Stomach (tissue), 4 donors: Measurements from ENCODE around the gene RBMS3.

Experiments
- POLR2AphosphoS5 ChIP-seq, 3 donors: sonication (generic); formaldehyde crosslinking; IDR thresholded peaks; one replicate each; pipeline ENCODE4 v1.6.1; 2016; ENCODE audit warnings: antibody characterized with exemption in 3 of 3
- TF ChIP-seq, protein P1 (sequence below), 7 experiments: fragments of 450-650 bp in 4 of 7; fragments of 200-600 bp in 3 of 7; sonication (generic) in 3 of 7; IDR thresholded peaks; one replicate each; pipeline ENCODE4 v1.5.1; 2016 to 2019; ENCODE audit warnings: antibody characterized with exemption in 7 of 7, control low read depth in 2 of 7, mild to moderate bottlenecking in 1 of 7

- TF ChIP-seq, protein P1, sequence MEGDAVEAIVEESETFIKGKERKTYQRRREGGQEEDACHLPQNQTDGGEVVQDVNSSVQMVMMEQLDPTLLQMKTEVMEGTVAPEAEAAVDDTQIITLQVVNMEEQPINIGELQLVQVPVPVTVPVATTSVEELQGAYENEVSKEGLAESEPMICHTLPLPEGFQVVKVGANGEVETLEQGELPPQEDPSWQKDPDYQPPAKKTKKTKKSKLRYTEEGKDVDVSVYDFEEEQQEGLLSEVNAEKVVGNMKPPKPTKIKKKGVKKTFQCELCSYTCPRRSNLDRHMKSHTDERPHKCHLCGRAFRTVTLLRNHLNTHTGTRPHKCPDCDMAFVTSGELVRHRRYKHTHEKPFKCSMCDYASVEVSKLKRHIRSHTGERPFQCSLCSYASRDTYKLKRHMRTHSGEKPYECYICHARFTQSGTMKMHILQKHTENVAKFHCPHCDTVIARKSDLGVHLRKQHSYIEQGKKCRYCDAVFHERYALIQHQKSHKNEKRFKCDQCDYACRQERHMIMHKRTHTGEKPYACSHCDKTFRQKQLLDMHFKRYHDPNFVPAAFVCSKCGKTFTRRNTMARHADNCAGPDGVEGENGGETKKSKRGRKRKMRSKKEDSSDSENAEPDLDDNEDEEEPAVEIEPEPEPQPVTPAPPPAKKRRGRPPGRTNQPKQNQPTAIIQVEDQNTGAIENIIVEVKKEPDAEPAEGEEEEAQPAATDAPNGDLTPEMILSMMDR (IDR thresholded peaks at IDR 0.05): no peak
- no peak for TF ChIP-seq POLR2AphosphoS5 (IDR thresholded peaks at IDR 0.05)
Measured at GRCh38 chr3:29940759-29941323, 660.0 kb downstream of the RBMS3 start.
